Ecto neural progenitor cell (in vitro differentiated cells): ENCODE measurements around the gene DNASE1L3.
A peak's percentile ranks its signal among the peaks of the same experiment; 100 is the strongest.
"Not testable (repeated sequence)": the region's sequence is repeated elsewhere in the genome, so short reads cannot be mapped to it uniquely, and the experiment has no call there.

Experiments used
- DNase-seq: peaks from one replicate; pipeline ENCODE4 v3.0.0-alpha.2; 2018; ENCODE audit warnings: low spot score

Gene DNASE1L3

GRCh38 chr3:58210761-58211460 lies at the start of gene DNASE1L3:
Gene DNASE1L3, minus strand, starts transcription at chr3:58210972. Its CDS starts 66 bp downstream, at chr3:58210906.
- no peak for DNase-seq

- DNase-seq: no peak
Observed at GRCh38 chr3:58260261-58260731, 49.5 kb upstream of the DNASE1L3 start.

DNA sequence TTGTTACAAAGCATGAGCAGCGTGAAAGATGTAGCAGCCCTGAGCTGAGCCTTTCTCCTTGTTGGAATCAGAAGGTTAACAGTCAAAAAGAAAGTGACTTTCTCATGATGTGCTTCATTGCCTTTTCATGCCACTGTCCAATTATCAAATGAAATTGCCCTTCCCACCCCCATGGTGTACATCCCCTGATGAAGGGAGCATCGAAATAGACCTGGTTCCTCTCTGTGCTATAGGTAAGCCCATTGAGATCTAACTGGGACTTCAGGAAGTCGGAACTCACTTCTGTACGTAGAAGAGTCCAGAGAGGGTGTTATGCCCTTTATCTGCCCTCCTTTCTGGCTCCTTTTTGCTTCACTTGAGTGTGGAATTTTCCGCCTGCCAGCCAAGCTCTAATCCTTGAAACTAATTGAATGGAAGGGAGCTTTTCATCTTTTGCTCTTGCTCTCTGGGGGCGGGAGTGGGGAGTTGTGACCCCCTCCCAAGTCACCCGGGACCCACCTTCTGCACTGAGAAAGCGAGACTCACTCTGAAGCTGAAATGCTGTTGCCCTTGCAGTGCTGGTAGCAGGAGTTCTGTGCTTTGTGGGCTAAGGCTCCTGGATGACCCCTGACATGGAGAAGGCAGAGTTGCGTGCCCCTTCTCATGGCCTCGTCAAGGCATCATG lies 47.8 kb upstream of the DNASE1L3 start:
- DNase-seq: no peak

DNA sequence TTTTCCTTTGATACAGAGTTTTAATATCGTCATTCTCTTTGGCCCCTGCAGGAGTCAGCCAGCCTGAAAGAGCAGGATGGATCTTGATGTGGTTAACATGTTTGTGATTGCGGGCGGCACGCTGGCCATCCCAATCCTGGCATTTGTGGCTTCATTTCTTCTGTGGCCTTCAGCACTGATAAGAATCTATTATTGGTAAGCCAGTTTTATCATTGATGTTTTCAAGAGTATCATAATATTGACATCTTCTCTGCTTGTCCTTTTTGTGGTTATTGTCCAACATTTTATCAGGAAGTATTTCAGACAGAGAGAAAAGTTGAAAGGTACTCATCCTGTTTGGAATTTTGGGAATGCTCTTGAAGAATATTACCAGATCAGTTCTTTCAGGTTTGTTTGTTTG lies 45.7 kb upstream of the DNASE1L3 start:
- DNase-seq: no peak

DNA sequence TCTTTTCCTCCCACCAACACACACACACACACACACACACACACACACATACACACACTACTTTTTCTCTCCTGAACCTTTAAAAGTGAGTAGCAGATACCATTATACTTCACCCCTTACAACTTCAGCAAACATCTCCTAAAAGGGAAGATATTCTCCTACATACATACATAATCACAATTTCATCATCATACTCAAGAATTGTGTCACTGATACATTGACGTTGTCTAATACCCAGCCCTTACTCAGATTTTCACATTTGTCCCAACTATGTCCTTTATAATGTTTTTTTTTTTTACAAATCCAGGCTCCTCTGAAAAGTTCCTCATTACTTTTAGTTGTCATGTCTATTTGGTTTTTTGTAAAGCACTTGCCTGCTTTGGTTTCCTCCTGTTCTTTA lies 45.3 kb upstream of the DNASE1L3 start:
- DNase-seq: no peak

- DNase-seq: no peak
Observed at GRCh38 chr3:58254144-58254543, 43.4 kb upstream of the DNASE1L3 start.

GRCh38 chr3:58251631-58252035 lies 40.9 kb upstream of the DNASE1L3 start:
- DNase-seq: no peak

GRCh38 chr3:58250093-58250707 lies 39.4 kb upstream of the DNASE1L3 start:
- no peak for DNase-seq

DNA sequence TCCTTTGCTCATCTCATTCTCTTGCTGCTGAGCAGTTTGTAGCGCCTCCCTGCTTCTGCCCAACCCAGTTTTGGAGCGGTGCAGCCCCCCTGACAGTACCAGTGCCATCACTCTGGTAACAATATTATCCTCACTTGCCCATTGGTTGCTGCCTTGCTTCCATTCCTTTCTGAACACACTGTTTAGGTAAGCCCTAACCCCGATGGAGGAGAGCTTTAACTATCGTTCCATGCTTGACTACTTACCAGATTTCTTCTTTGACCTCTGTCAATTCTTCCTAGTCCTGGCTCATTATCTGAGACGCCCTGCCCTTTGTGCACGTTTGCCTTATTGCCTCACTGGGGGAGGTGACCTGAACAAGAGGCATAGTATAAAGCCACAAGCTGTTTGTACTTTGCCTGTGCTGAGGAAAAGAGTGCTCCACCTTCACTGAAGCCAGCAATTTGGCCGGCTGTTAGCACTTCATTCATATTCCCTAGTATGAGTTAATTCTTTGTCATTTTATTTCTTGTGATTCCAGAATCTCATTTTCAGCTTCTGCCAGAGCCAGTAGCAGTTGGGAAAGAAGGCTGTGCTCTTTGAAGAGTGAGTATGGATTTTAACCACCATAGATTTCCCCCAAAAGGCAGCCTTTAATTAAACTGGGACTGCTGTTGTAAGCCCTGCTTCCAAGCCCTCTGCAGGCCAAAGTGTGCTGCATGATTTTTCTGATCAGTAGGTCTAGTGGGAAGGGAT lies 38.8 kb upstream of the DNASE1L3 start:
- peak; percentile 69 for DNase-seq

DNA sequence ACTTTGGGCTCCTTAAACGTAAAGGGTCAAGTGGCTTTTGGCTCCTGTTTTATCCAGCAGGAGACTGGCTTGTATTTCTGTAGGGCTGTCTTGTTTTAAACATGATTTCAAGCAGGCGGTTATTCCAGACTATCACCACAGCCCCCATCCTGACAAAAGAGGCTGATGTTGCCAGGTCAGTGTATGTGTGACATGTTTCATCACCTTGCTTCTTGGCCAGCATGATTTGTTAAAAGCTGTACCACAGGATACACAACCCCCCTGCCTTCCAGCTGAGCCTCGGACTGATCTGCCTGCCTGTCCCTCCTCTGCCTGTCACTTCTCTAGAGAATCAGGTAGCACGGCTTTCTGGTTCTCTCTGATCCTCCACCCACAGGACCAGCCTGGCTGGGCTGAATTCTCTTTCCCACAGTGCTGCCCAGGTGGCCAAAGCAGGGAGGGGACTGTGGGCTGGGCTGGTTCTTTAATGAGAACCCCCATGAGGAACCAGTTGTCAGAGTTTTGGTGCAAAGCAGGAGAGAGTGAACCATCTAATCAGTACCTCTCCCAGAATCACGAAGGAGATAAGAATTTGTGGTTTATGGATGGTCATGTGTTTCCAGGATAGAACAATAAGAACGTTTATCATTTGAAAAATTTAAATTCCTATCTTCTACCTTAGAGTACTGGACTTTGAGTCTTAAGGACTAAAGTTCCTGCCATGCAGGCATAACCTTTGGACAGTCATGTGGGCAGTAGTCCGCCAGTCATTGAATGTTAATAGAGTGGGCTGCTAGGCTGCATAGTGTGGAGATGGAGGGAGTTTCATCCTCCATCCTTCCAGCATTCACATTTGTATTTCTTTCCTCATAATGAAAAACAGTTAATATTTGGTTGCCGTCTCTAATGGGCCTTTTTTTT lies 35.6 kb upstream of the DNASE1L3 start:
- no peak for DNase-seq

GRCh38 chr3:58243976-58244585 lies 33.3 kb upstream of the DNASE1L3 start:
- no peak for DNase-seq

- not testable (repeated sequence) for DNase-seq
Observed at GRCh38 chr3:58242860-58243259, 32.1 kb upstream of the DNASE1L3 start.

DNA sequence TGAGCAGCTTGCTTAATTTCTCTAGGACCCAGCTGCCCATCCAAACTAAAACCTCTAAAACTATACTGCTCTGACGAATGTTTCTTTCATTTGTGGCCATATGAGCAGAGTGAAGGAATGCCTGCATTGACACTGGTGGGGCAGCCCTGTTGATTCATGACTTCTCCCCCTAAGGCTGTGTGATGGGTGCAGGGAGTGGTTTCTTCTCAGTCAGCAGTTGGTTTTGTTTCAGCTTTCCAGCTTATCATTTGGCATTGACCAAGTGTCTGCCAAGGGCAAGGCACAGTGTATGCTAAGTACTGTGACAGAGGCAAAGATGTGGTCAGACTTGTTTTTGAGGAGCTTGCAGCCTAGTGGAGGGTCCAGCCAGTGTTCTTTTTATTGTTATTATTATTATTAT lies 31.6 kb upstream of the DNASE1L3 start:
- DNase-seq: no peak

GRCh38 chr3:58241306-58242044 lies 30.7 kb upstream of the DNASE1L3 start:
- no peak for DNase-seq

DNA sequence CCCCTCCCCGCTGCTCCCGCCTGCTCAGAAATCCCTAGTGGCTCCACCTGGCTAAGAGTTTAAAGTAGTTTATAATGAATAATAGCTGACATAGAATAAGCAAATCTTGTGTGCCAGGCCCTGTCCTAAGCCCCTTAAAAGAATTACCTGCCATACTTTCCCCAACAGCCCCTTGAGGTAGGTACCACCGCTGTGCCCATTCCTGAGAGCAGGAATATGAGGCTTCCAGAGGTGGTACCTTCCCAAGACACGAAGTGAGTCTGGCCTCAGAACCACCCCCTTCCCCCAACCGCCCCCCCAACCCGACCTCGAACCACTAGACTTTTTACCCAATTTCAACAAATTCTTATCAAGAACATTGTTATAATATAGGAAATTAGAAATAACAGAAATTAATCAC lies 28.1 kb upstream of the DNASE1L3 start:
- DNase-seq: no peak

- DNase-seq: peak; percentile 67
Observed at GRCh38 chr3:58237941-58238681, 27.3 kb upstream of the DNASE1L3 start.

DNA sequence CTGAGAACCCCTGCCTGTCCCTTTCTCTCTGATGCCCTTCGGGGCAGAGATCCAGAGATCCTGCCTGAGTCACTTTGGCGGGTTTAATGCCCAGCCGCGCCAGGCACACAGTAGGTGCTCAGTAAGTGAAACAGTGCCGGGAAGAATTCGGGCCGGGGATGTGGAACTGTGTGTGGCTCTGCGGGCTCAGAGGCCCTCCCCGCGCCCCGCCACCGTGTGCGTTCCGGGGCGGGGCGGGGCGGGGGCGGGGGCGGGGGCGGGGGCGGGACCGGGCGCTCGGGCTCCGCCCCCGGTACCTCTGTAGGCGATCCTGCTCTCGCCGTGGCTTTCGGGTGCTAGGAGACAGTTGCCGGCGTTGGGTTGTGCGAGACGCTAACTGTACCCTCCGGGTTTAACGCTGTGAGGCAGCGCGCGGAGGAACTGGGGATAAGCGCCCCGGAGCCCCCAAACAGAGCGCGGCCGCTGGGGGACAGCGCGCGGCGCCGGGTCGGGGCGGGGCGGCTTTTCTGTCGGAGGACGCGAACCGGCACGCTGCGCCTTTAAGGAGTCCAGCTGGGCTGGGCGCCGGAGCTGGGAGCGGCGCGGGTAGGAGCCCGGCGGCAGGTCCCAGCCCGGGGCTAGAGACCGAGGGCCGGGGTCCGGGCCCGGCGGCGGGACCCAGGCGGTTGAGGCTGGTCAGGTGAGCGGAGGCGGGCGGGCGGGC lies 26.6 kb upstream of the DNASE1L3 start, which contains the start of gene ABHD6:
Gene ABHD6 (plus strand): TSS at position 555 of the 703 bp plus-strand sequence. CDS start 18,795 bp downstream, outside the sequence.
- peak; percentile 89 for DNase-seq

GRCh38 chr3:58236527-58237237 lies 25.9 kb upstream of the DNASE1L3 start:
- no peak for DNase-seq
